GM10248 (cell line): ENCODE measurements around the gene SIDT1.

Source experiments
- CTCF ChIA-PET: fragments of 300-600 bp; sonication (Branson Sonifier 250); formaldehyde crosslinking; extraction: SDS; loops from one replicate; lab custom pipeline; 2021; ENCODE audit warnings: antibody characterized with exemption; lab: Yijun Ruan, JAX
- POLR2A ChIA-PET: fragments of 350-650 bp; sonication (Branson Sonifier 250); formaldehyde crosslinking; extraction: SDS; loops from one replicate; lab custom pipeline; 2020; ENCODE audit warnings: antibody characterized with exemption; lab: Yijun Ruan, JAX
- DNase-seq: peaks from one replicate; pipeline ENCODE4 v3.0.0; 2012; ENCODE audit errors: extremely low spot score
- CTCF ChIP-seq: IDR thresholded peaks from 2 replicates; pipeline ENCODE4 v1.5.1; 2012; ENCODE audit warnings: mild to moderate bottlenecking, low read depth; ENCODE audit errors: extremely low read depth, missing control alignments, control extremely low read depth

Gene SIDT1

GRCh38 chr3:113548501-113548900 lies 16.1 kb downstream of the SIDT1 start:
- ChIA-PET POLR2A (no interaction called here), CTCF (interaction anchor here (0.9 to 1.1 kb wide), 3 partner anchors 9 to 55 kb away, joined by 3 to 4 read pairs (median 3); no protein-coding TSS in a partner anchor)
- TF ChIP-seq CTCF = no peak
- DNase-seq = no peak

- POLR2A ChIA-PET = no interaction called here
- no peak for DNase-seq
- CTCF ChIA-PET = interaction anchor here (1.0 to 7.3 kb wide), 10 partner anchors 10 to 193 kb away, joined by 3 to 59 read pairs (median 4); partner anchors contain the start of gene SPICE1
- no peak for TF ChIP-seq CTCF
These were observed 19.5 kb downstream of the SIDT1 start for GRCh38 chr3:113551820-113552219.

- ChIA-PET POLR2A (no interaction called here), CTCF (interaction anchor here (0.7 to 7.3 kb wide), 8 partner anchors 25 to 265 kb away, joined by 3 to 59 read pairs (median 8); partner anchors contain the start of gene SPICE1)
- peak; percentile 36 for TF ChIP-seq CTCF
- peak; percentile 33 for DNase-seq
These were observed 20.5 kb downstream of the SIDT1 start for GRCh38 chr3:113552851-113553250.

- TF ChIP-seq CTCF = no peak
- no peak for DNase-seq
- ChIA-PET CTCF (interaction anchor here (1.3 to 7.3 kb wide), 6 partner anchors 12 to 1013 kb away, joined by 3 to 59 read pairs (median 18); no protein-coding TSS in a partner anchor), POLR2A (interaction anchor here (0.6 kb wide), 1 partner anchor 1363 kb away, joined by 3 read pairs; no protein-coding TSS in a partner anchor)
These were observed 22.8 kb downstream of the SIDT1 start for GRCh38 chr3:113555138-113555537.

- CTCF ChIA-PET = interaction anchor here (0.9 to 7.3 kb wide), 11 partner anchors 10 to 577 kb away, joined by 3 to 59 read pairs (median 6); no protein-coding TSS in a partner anchor
- POLR2A ChIA-PET = interaction anchor here (0.7 to 1.0 kb wide), 2 partner anchors 42 to 74 kb away, joined by 3 to 7 read pairs; no protein-coding TSS in a partner anchor
- DNase-seq = no peak
- TF ChIP-seq CTCF = no peak
These were observed 24.1 kb downstream of the SIDT1 start for GRCh38 chr3:113556316-113556945.

- ChIA-PET CTCF (interaction anchor here (0.9 to 7.3 kb wide), 9 partner anchors 10 to 522 kb away, joined by 3 to 59 read pairs (median 6); no protein-coding TSS in a partner anchor), POLR2A (interaction anchor here (1.0 kb wide), 1 partner anchor 43 kb away, joined by 3 read pairs; no protein-coding TSS in a partner anchor)
- DNase-seq = no peak
- TF ChIP-seq CTCF = no peak
These were observed 24.6 kb downstream of the SIDT1 start for GRCh38 chr3:113556946-113557335.
